Astrocyte of the spinal cord (primary cell): ENCODE results near the gene SETD7.

Experiments
- DNase-seq: peaks from one replicate; pipeline ENCODE4 v3.0.0; 2011; ENCODE audit warnings: low read depth, low spot score
- H3K4me3 ChIP-seq: 2 replicates; pipeline ENCODE4 v1.5.1; 2011; ENCODE audit warnings: low read depth, mild to moderate bottlenecking, low read length, moderate library complexity
- in situ Hi-C: cut with HindIII; loops from 2 replicates; pipeline ENCODE4 v1.10.0; 2017; ENCODE audit warnings: low sequenced_read_pairs
- TF ChIP-seq, protein P1 (sequence below): IDR thresholded peaks from 2 replicates; pipeline ENCODE4 v1.5.1; 2012; ENCODE audit warnings: low read depth, mild to moderate bottlenecking, low read length, inconsistent platforms

The SETD7 gene

DNA sequence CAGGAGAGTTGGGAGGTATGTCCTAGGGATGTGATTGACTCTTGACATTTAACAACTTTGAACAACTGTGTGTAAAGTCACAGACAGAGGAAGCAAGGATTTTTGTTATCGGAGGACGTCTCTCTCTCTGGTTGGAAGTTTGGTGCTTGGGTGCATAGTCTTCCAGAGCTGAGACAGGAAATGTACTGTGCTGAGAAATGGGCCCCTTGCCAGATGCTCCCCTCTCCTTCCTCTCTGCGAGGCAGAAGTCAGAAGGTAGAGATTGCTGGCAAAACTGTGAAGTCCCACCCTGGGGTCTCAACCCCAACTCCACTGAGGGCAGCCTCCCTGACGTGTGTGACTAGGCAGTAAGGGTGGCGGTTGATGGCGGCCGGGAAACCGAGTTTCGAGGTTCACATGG lies 49.2 kb downstream of the SETD7 start:
- no peak overlapping the region for H3K4me3 ChIP-seq
- in situ Hi-C loops: no loop called here
- DNase-seq: no peak
- TF ChIP-seq, protein P1, sequence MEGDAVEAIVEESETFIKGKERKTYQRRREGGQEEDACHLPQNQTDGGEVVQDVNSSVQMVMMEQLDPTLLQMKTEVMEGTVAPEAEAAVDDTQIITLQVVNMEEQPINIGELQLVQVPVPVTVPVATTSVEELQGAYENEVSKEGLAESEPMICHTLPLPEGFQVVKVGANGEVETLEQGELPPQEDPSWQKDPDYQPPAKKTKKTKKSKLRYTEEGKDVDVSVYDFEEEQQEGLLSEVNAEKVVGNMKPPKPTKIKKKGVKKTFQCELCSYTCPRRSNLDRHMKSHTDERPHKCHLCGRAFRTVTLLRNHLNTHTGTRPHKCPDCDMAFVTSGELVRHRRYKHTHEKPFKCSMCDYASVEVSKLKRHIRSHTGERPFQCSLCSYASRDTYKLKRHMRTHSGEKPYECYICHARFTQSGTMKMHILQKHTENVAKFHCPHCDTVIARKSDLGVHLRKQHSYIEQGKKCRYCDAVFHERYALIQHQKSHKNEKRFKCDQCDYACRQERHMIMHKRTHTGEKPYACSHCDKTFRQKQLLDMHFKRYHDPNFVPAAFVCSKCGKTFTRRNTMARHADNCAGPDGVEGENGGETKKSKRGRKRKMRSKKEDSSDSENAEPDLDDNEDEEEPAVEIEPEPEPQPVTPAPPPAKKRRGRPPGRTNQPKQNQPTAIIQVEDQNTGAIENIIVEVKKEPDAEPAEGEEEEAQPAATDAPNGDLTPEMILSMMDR: no peak

DNA sequence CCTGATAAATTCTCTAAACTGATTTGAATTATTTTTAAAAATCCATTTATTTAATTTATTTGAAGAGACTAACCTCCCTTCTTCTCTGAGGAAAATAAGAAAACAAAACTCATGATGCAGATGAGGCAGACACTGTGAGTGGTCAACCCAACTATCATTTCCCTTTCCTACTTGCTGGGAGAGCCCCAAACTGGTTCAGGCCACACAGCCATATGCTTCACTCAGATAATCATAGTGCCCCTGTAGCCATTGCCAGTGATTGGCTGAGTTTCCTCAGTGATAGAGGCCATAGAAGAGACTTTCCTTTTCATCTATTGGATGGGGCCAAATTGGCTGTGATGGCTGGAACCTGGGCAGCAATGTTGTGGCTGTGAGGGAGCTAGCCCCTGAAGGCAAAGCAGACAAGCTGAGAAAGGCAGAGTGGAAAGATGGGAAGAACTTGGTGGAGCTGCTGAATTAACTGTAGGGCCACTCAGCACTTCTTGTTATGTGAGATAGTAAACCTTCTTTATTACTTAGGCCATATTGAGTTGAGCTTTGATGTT lies 52.3 kb downstream of the SETD7 start:
- TF ChIP-seq, protein P1: no peak
- in situ Hi-C loops: no loop called here
- no peak overlapping the region for H3K4me3 ChIP-seq
- DNase-seq: no peak

DNA sequence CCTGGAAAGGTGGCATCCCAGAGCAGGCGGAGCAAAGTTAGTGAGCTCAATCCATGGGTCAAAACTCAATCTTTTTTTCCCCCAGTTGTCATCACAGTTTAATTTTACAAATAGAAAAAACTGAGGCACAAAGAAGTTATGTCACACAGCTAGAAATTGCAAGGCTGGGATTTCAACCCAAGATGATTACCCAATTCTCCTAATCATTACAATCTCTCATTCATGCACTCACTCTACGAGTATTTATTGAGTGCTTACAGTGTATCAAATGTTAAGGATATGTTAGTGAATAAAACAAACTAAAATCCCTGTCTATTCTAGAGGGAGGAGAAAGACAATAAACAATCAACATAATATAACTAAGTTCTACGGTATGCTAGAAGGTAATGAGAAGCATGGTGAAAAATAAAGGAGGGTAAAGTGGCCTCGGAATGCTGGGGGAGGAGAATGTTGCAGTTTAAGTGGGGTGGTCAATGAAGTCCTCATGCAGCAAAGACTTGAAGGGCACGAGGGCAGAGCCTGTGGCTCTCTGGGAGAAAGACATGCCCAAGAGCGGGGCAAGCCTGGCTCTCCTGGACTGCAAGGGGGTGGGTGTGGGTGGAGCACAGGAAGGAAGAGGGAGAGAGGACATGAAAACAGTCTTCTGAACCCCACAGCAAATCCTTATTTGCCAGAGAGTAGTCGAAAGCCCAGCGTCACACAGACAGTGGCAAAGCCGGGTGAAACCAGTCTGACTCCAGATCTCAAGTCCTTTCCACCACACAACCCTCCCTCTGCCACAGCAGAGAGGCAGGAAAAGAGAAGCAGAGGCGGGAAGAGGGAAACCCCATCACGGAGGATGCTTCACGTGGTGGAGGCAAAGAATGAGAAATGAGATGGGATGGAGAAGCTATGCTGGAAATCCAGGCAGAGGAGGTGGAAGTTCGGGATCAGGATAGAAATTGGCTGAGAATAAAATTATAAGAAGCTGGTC lies 53.8 kb downstream of the SETD7 start:
- TF ChIP-seq, protein P1: no peak
- in situ Hi-C loops: no loop called here
- no peak overlapping the region for H3K4me3 ChIP-seq
- DNase-seq: no peak

DNA sequence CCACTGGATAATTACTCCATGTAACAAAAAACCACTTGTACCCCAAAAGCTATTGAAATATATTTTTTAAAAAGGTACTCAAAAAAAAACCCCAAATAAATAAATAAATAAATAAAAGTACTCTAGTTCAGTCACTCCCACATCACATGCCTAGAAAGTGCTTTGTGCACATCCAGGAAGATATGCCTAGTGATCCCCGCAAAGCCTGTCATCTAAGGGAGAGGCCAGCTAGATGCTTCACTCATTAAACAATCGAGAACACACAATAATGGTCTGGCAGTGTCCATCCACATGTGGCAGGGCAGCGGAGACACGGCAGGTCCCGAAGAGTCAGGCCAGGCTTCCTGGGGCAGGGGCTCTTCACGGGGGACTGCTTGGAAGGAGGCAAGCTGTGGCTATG lies 54.5 kb downstream of the SETD7 start:
- H3K4me3 ChIP-seq: no peak overlapping the region
- in situ Hi-C loops: no loop called here
- no peak for DNase-seq
- TF ChIP-seq, protein P1: no peak

DNA sequence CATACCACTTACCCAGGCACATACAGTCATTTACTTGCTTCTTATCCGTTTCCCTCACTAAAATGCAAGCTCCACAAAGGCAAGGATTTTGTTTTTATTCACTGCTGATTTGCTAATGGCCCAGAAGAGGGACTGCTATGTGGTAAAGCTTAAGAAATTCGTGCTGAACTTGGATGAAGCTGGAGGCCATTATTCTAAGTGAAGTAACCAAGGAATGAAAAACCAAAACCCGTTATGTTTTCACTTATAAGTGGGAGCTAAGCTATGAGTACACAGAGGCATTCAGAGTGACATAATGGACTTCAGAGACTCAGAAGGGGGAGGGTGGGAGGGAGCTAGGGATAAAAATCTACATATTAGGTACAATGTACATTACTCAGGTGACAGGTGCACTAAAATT lies 54.9 kb downstream of the SETD7 start:
- TF ChIP-seq, protein P1: no peak
- no peak for DNase-seq
- H3K4me3 ChIP-seq: no peak overlapping the region
- in situ Hi-C loops: no loop called here

DNA sequence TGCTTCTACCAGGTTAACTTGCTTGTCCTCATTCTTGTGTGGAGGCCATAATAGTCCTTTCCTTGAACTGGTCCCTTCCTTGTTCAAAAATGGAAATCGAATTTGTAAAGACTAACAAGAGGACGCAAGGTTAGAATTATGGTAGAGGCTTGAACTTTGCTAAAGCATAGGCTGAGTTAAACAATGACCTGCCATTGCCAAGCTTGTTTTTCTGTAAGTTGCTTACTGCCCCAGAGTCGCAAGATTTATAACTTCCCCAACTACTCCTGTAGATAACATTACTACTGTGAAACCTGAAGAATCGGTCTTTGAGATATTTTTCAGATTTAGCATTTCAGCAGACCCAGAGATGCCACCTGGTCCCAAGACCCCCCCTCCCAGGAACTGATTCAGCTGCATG lies 56.8 kb downstream of the SETD7 start:
- TF ChIP-seq, protein P1: no peak
- in situ Hi-C loops: no loop called here
- H3K4me3 ChIP-seq: no peak overlapping the region
- no peak for DNase-seq
